ENCODE data around the gene HMCN1. TPM values are rescaled to one million over a fixed set of nuclear protein-coding genes. Genes with fewer than 3 reads are reported as not detected.

HMCN1 gene
- polyA plus RNA-seq, 1 of the 3 experiments (the other 2 are of a cell fraction) = 59.5 TPM

GRCh38 chr1:186016856-186017255 is 282.7 kb downstream of the HMCN1 start (continued):
- no peak for TF ChIP-seq NFIC (IDR thresholded peaks at IDR 0.05; ENCODE audit: borderline replicate concordance)
- no peak for TF ChIP-seq TEAD4 (IDR thresholded peaks at IDR 0.05; ENCODE audit: borderline replicate concordance, insufficient read depth)

- CTCF ChIA-PET = interaction anchor here (1.2 kb wide), 1 partner anchor 190 kb away, joined by 3 read pairs; no protein-coding TSS in a partner anchor
- H3K9me3 ChIP-seq = no peaks in the 10 kb centered on the region
Observed at GRCh38 chr1:186022184-186022583, 288.0 kb downstream of the HMCN1 start.

More at GRCh38 chr1:186022184-186022583, 288.0 kb downstream of the HMCN1 start:
- 8% methylated on average over 1 of the region's 1 CpG for WGBS (ENCODE audit: low lambda C conversion rate)
- H2AFZ ChIP-seq (ENCODE audit: low read depth) = no peak overlapping the region
- no peaks in the 10 kb centered on the region for H3K27me3 ChIP-seq (ENCODE audit: insufficient read depth)
- H4K20me1 ChIP-seq (ENCODE audit: insufficient read depth) = no peaks in the 10 kb centered on the region
- no peak for TF ChIP-seq RXRA (IDR thresholded peaks at IDR 0.05; ENCODE audit: borderline replicate concordance, low read depth)
- no peak for TF ChIP-seq PBX3 (IDR thresholded peaks at IDR 0.05)
- no peak for TF ChIP-seq SMC3 (IDR thresholded peaks at IDR 0.05; ENCODE audit: low read depth, low read length)
- no peak for TF ChIP-seq FOXJ3 (CRISPR knock-in tag; IDR thresholded peaks at IDR 0.05)
- TF ChIP-seq ELF1 (IDR thresholded peaks at IDR 0.05) = no peak
- no peak for TF ChIP-seq CTCF (IDR thresholded peaks at IDR 0.05)
- no peak for TF ChIP-seq SIN3A (IDR thresholded peaks at IDR 0.05; ENCODE audit: borderline replicate concordance, low read depth, low read length)
- TF ChIP-seq USF2 (IDR thresholded peaks at IDR 0.05; ENCODE audit: borderline replicate concordance, low read depth, low read length) = no peak
- TF ChIP-seq MXI1 (IDR thresholded peaks at IDR 0.05; ENCODE audit: low read depth, low read length) = no peak
- no peak for TF ChIP-seq POLR2AphosphoS5 (IDR thresholded peaks at IDR 0.05; ENCODE audit: low read depth, low read length)
- no peak for TF ChIP-seq ZBTB33 (IDR thresholded peaks at IDR 0.05; ENCODE audit: borderline replicate concordance, low read depth)
- TF ChIP-seq NFIC (IDR thresholded peaks at IDR 0.05; ENCODE audit: borderline replicate concordance) = no peak
- no peak for TF ChIP-seq EZH2phosphoT487 (IDR thresholded peaks at IDR 0.05; ENCODE audit: borderline replicate concordance, low read depth)
- no peak for TF ChIP-seq NRF1 (IDR thresholded peaks at IDR 0.05; ENCODE audit: low read depth, low read length)
- POLR2A ChIA-PET = no interaction called here
- no peaks in the 10 kb centered on the region for H3K79me2 ChIP-seq (ENCODE audit: insufficient read depth)
- no peak overlapping the region for H3K9ac ChIP-seq
- no peak overlapping the region for H3K4me3 ChIP-seq (ENCODE audit: low read depth in 2 of 2, low read length in 1 of 2)
- H3K27ac ChIP-seq (ENCODE audit: low read depth in 2 of 2, low read length in 1 of 2) = no peak overlapping the region
- H3K9me2 ChIP-seq = no peaks in the 10 kb centered on the region
- peaks cover 3 to 51% of the 10 kb centered on the region in 2 experiments for H3K36me3 ChIP-seq (replicated peaks in 1 of 2; ENCODE audit: control insufficient read depth in 1 of 2, insufficient read depth in 2 of 2, low read length in 1 of 2)
- no peaks in the 10 kb centered on the region for H3F3A ChIP-seq (replicated peaks; ENCODE audit: insufficient read depth)
- no peak for DNase-seq
- no peak overlapping the region for H3K4me2 ChIP-seq
- H3K4me1 ChIP-seq (ENCODE audit: control insufficient read depth in 1 of 2, insufficient read depth in 2 of 2, low read depth in 1 of 2, low read length in 1 of 2) = no peaks in the 10 kb centered on the region; a peak in 1 of 4 replicates
